Fibroblast of mammary gland (primary cell): ENCODE measurements around the gene CRYGS.

Experiments
- DNase-seq: peaks from one replicate; pipeline ENCODE4 v3.0.0-alpha.2; 2010; ENCODE audit warnings: low read depth
- H3K4me3 ChIP-seq: 2 replicates; pipeline ENCODE4 v1.5.1; 2011; ENCODE audit warnings: low read depth, mild to moderate bottlenecking, low read length, moderate library complexity; ENCODE audit not compliant: control insufficient read depth
- CTCF ChIP-seq: conservative IDR thresholded peaks from 2 replicates; pipeline ENCODE4 v1.5.1; 2011; ENCODE audit warnings: low read depth, low read length, inconsistent platforms; ENCODE audit not compliant: control insufficient read depth, insufficient read depth

The CRYGS gene

GRCh38 chr3:186520957-186521842, 23.0 kb downstream of the CRYGS start:
- no peak for DNase-seq
- TF ChIP-seq CTCF = no peak
- H3K4me3 ChIP-seq = no peak overlapping the region

GRCh38 chr3:186520431-186520830, 23.7 kb downstream of the CRYGS start:
- DNase-seq = no peak
- no peak for TF ChIP-seq CTCF
- H3K4me3 ChIP-seq = no peak overlapping the region

GRCh38 chr3:186519021-186519658, 25.0 kb downstream of the CRYGS start:
- no peak for TF ChIP-seq CTCF
- no peak for DNase-seq
- H3K4me3 ChIP-seq = no peak overlapping the region

GRCh38 chr3:186517218-186517617, 27.0 kb downstream of the CRYGS start:
- no peak for TF ChIP-seq CTCF
- no peak overlapping the region for H3K4me3 ChIP-seq

GRCh38 chr3:186516646-186517045, 27.5 kb downstream of the CRYGS start:
- no peak for DNase-seq
- no peak for TF ChIP-seq CTCF
- no peak overlapping the region for H3K4me3 ChIP-seq

More at GRCh38 chr3:186517218-186517617, 27.0 kb downstream of the CRYGS start:
- no peak for DNase-seq

GRCh38 chr3:186515125-186515524, 29.1 kb downstream of the CRYGS start:
- TF ChIP-seq CTCF = no peak
- no peak overlapping the region for H3K4me3 ChIP-seq
- no peak for DNase-seq
